WTC11 (cell line): Measurements from ENCODE around the gene CTSK.
"Not testable (repeated sequence)": the region's sequence is repeated elsewhere in the genome, so short reads cannot be mapped to it uniquely, and the experiment has no call there.

ENCODE experiments used
- FOXK1 ChIP-seq: sonication (generic); formaldehyde crosslinking; IDR thresholded peaks from 2 replicates; pipeline ENCODE4 v1.8.0; 2022; ENCODE audit warnings: mild to moderate bottlenecking, moderate library complexity, missing genetic modification reagents
- IRF2 ChIP-seq: sonication (generic); formaldehyde crosslinking; IDR thresholded peaks from 2 replicates; pipeline ENCODE4 v1.8.0; 2022; ENCODE audit warnings: low read depth, missing genetic modification reagents, borderline replicate concordance
- ZNF138 ChIP-seq: sonication (generic); formaldehyde crosslinking; conservative IDR thresholded peaks from 2 replicates; pipeline ENCODE4 v1.8.1; 2022; ENCODE audit warnings: mild to moderate bottlenecking, moderate library complexity, missing genetic modification reagents
- ZNF423 ChIP-seq: fragments of 250-450 bp; sonication (Bioruptor Pico); IDR thresholded peaks from 2 replicates; pipeline ENCODE4 v2.1.2; 2022; ENCODE audit warnings: mild to moderate bottlenecking, moderate library complexity
- TF ChIP-seq, protein P1 (sequence below): sonication (generic); formaldehyde crosslinking; IDR thresholded peaks from 2 replicates; pipeline ENCODE4 v1.8.1; 2023; ENCODE audit warnings: mild to moderate bottlenecking, missing genetic modification reagents, moderate library complexity
- TF ChIP-seq, protein P2 (sequence below): fragments of 200-600 bp; IDR thresholded peaks from 2 replicates; pipeline ENCODE4 v1.8.0; 2022; ENCODE audit warnings: antibody characterized with exemption
- TF ChIP-seq, protein P3 (sequence below): sonication (generic); formaldehyde crosslinking; IDR thresholded peaks from 2 replicates; pipeline ENCODE4 v1.8.0; 2022; ENCODE audit warnings: mild to moderate bottlenecking, missing genetic modification reagents
- TF ChIP-seq, protein P4 (sequence below): sonication (generic); formaldehyde crosslinking; conservative IDR thresholded peaks from 2 replicates; pipeline ENCODE4 v1.8.1; 2022; ENCODE audit warnings: mild to moderate bottlenecking, missing genetic modification reagents

DNA sequence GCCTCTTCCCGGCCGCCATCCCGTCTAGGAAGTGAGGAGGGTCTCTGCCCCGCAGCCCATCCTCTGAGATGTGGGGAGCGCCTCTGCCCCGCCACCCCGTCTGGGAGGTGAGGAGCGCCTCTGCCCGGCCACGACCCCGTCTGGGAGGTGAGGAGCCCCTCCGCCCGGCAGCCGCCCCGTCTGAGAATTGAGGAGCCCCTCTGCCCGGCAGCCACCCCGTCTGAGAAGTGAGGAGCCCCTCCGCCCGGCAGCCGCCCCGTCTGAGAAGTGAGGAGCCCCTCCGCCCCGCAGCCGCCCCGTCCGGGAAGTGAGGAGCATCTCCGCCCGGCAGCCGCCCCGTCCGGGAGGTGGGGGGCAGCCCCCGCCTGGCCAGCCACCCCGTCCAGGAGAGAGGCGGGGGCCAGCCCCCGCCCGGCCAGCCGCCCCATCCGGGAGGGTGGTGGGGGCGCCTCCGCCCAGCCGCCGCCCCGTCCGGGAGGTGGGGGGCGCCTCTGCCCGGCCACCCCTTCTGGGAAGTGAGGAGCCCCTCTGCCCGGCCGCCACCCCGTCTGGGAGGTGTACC is 42.8 kb upstream of the CTSK start:
- TF ChIP-seq, protein P1, sequence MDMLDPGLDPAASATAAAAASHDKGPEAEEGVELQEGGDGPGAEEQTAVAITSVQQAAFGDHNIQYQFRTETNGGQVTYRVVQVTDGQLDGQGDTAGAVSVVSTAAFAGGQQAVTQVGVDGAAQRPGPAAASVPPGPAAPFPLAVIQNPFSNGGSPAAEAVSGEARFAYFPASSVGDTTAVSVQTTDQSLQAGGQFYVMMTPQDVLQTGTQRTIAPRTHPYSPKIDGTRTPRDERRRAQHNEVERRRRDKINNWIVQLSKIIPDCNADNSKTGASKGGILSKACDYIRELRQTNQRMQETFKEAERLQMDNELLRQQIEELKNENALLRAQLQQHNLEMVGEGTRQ (CRISPR knock-in tag) = not testable (repeated sequence)
- TF ChIP-seq, protein P2, sequence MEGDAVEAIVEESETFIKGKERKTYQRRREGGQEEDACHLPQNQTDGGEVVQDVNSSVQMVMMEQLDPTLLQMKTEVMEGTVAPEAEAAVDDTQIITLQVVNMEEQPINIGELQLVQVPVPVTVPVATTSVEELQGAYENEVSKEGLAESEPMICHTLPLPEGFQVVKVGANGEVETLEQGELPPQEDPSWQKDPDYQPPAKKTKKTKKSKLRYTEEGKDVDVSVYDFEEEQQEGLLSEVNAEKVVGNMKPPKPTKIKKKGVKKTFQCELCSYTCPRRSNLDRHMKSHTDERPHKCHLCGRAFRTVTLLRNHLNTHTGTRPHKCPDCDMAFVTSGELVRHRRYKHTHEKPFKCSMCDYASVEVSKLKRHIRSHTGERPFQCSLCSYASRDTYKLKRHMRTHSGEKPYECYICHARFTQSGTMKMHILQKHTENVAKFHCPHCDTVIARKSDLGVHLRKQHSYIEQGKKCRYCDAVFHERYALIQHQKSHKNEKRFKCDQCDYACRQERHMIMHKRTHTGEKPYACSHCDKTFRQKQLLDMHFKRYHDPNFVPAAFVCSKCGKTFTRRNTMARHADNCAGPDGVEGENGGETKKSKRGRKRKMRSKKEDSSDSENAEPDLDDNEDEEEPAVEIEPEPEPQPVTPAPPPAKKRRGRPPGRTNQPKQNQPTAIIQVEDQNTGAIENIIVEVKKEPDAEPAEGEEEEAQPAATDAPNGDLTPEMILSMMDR = not testable (repeated sequence)
- not testable (repeated sequence) for TF ChIP-seq ZNF138; IRF2 (CRISPR knock-in tag); ZNF423; FOXK1 (CRISPR knock-in tag)
- TF ChIP-seq, protein P3, sequence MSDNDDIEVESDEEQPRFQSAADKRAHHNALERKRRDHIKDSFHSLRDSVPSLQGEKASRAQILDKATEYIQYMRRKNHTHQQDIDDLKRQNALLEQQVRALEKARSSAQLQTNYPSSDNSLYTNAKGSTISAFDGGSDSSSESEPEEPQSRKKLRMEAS (CRISPR knock-in tag) = not testable (repeated sequence)
- TF ChIP-seq, protein P4, sequence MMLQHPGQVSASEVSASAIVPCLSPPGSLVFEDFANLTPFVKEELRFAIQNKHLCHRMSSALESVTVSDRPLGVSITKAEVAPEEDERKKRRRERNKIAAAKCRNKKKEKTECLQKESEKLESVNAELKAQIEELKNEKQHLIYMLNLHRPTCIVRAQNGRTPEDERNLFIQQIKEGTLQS = not testable (repeated sequence)
